Measurements from ENCODE around the gene CSAG2. TPM values are rescaled to one million over a fixed set of nuclear protein-coding genes. Genes with fewer than 3 reads are reported as not detected.

Gene CSAG2
- total RNA-seq, 4 donors from 2014 or later = not detected

GRCh38 chrX:152674135-152674534 lies 34.9 kb downstream of the CSAG2 start:
- no peak overlapping the region for H3K27ac ChIP-seq
- no peak for DNase-seq (ENCODE audit: low spot score in 2 of 2)
- no peak for TF ChIP-seq POLR2A (IDR thresholded peaks at IDR 0.05)
- TF ChIP-seq EP300 (IDR thresholded peaks at IDR 0.05) = no peak
- TF ChIP-seq POLR2AphosphoS5 (IDR thresholded peaks at IDR 0.05) = no peak
- TF ChIP-seq, protein P1, sequence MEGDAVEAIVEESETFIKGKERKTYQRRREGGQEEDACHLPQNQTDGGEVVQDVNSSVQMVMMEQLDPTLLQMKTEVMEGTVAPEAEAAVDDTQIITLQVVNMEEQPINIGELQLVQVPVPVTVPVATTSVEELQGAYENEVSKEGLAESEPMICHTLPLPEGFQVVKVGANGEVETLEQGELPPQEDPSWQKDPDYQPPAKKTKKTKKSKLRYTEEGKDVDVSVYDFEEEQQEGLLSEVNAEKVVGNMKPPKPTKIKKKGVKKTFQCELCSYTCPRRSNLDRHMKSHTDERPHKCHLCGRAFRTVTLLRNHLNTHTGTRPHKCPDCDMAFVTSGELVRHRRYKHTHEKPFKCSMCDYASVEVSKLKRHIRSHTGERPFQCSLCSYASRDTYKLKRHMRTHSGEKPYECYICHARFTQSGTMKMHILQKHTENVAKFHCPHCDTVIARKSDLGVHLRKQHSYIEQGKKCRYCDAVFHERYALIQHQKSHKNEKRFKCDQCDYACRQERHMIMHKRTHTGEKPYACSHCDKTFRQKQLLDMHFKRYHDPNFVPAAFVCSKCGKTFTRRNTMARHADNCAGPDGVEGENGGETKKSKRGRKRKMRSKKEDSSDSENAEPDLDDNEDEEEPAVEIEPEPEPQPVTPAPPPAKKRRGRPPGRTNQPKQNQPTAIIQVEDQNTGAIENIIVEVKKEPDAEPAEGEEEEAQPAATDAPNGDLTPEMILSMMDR (IDR thresholded peaks at IDR 0.05) = no peak
- 76% methylated on average over 2 of the region's 2 CpGs for WGBS
- H3K27me3 ChIP-seq = no peaks in the 10 kb centered on the region
- H3K9me3 ChIP-seq = no peaks in the 10 kb centered on the region
- H3K4me1 ChIP-seq = no peaks in the 10 kb centered on the region
- H3K36me3 ChIP-seq = no peaks in the 10 kb centered on the region
- H3K4me3 ChIP-seq = no peak overlapping the region

- TF ChIP-seq, protein P1 (IDR thresholded peaks at IDR 0.05) = no peak
- TF ChIP-seq EP300 (IDR thresholded peaks at IDR 0.05) (no peak), POLR2AphosphoS5 (IDR thresholded peaks at IDR 0.05) (no peak), POLR2A (IDR thresholded peaks at IDR 0.05) (no peak)
- no peak for DNase-seq (ENCODE audit: low spot score in 2 of 2)
- H3K27ac ChIP-seq = no peak overlapping the region
- no peaks in the 10 kb centered on the region for H3K36me3 ChIP-seq
- H3K9me3 ChIP-seq = no peaks in the 10 kb centered on the region
- no peaks in the 10 kb centered on the region for H3K27me3 ChIP-seq
- H3K4me3 ChIP-seq = no peak overlapping the region
- 50% methylated on average over 3 of the region's 4 CpGs for WGBS
- no peaks in the 10 kb centered on the region for H3K4me1 ChIP-seq
Observed at GRCh38 chrX:152663086-152663485, 46.0 kb downstream of the CSAG2 start.

DNA sequence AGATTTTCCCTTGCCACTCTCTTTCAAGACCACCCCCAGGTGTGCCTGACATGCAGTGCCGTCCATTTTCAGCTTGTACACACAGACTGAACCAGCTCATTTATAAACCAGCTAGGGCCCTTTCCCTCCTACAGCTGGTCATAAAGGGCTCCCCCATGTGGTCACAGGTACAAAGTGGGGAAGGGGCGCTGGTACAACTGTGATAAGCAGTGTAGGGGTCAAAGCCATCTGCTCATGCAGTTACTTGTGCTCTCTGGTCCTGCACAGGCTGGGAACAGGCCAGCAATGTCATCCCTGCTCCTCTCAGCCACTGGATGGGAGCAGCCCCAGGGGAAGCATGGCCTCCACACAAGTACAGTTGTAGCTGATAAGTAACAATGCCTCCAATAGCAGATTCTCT lies 50.8 kb downstream of the CSAG2 start:
- DNase-seq (ENCODE audit: low spot score in 2 of 2) = no peak
- WGBS = 55% methylated on average over 2 of the region's 2 CpGs
- TF ChIP-seq POLR2AphosphoS5 (IDR thresholded peaks at IDR 0.05) (no peak), EP300 (IDR thresholded peaks at IDR 0.05) (no peak), POLR2A (IDR thresholded peaks at IDR 0.05) (no peak)
- TF ChIP-seq, protein P1 (IDR thresholded peaks at IDR 0.05) = no peak
- Histone ChIP-seq H3K27ac (no peak overlapping the region), H3K4me3 (no peak overlapping the region), H3K9me3 (no peaks in the 10 kb centered on the region), H3K4me1 (no peaks in the 10 kb centered on the region), H3K36me3 (no peaks in the 10 kb centered on the region), H3K27me3 (no peaks in the 10 kb centered on the region)

Other genes with a start within 250 kb of the CSAG2 start
- gene GABRQ, start 71.4 kb downstream of the CSAG2 start, total RNA-seq = under 1 TPM in 3 of 4 donors, not detected in 1; 0.10 to 0.45 (median 0.34) TPM
- not detected for gene MAGEA3, start 10.5 kb downstream of the CSAG2 start, total RNA-seq
- gene MAGEA2B, start 5.4 kb upstream of the CSAG2 start, total RNA-seq = not detected
- gene CSAG1, start 24.4 kb upstream of the CSAG2 start, total RNA-seq = not detected
- not detected for gene MAGEA12, start 24.5 kb upstream of the CSAG2 start, total RNA-seq
- not detected for gene MAGEA2, start 44.6 kb upstream of the CSAG2 start, total RNA-seq
- gene CSAG3, start 49.9 kb upstream of the CSAG2 start, total RNA-seq = not detected
- gene MAGEA6, start 60.4 kb upstream of the CSAG2 start, total RNA-seq = not detected
- 10 to 100 TPM in 3 of 4 donors, 1 to 10 TPM in 1; 8.9 to 24.1 (median 18.7) TPM for gene CETN2, start 121.5 kb upstream of the CSAG2 start, total RNA-seq
- 10 to 100 TPM; 11.8 to 34.1 (median 22.4) TPM for gene NSDHL, start 121.8 kb upstream of the CSAG2 start, total RNA-seq
- 10 to 100 TPM; 50.1 to 81.3 (median 66.1) TPM for gene ZNF185, start 188.8 kb upstream of the CSAG2 start, total RNA-seq